GM19035 (cell line): Measurements from ENCODE around the gene GCK.

Experiments used
- ATAC-seq: cut with Tn5 transposase; IDR thresholded peaks from one replicate; pipeline ENCODE4 v1.9.1; 2021; ENCODE audit not compliant: unreplicated experiment

GCK gene

GRCh38 chr7:44189286-44189992 is at the start of gene GCK:
GCK (minus strand) TSS chr7:44189439; CDS start chr7:44188953, 486 bp downstream.
- ATAC-seq = no peak

- ATAC-seq = no peak
These were observed 49.0 kb upstream of the GCK start for GRCh38 chr7:44238116-44238695.

- no peak for ATAC-seq
These were observed 48.5 kb upstream of the GCK start for GRCh38 chr7:44237696-44238095.

GRCh38 chr7:44236333-44236728 is 47.1 kb upstream of the GCK start:
- ATAC-seq = no peak

- ATAC-seq = no peak
These were observed 46.5 kb upstream of the GCK start for GRCh38 chr7:44235582-44236332.

- no peak for ATAC-seq
These were observed 45.8 kb upstream of the GCK start for GRCh38 chr7:44235066-44235465.

- no peak for ATAC-seq
These were observed 43.9 kb upstream of the GCK start for GRCh38 chr7:44232901-44233715.

GRCh38 chr7:44232396-44232795 is 43.2 kb upstream of the GCK start:
- ATAC-seq = no peak

- ATAC-seq = no peak
These were observed 41.8 kb upstream of the GCK start for GRCh38 chr7:44231088-44231487.

GRCh38 chr7:44230286-44230685 is 41.0 kb upstream of the GCK start:
- no peak for ATAC-seq

- ATAC-seq = no peak
These were observed 40.4 kb upstream of the GCK start for GRCh38 chr7:44229546-44230105.

GRCh38 chr7:44228571-44229350 is 39.5 kb upstream of the GCK start:
- ATAC-seq = no peak

GRCh38 chr7:44227911-44228310 is 38.7 kb upstream of the GCK start:
- ATAC-seq = no peak

GRCh38 chr7:44226396-44226753 is 37.1 kb upstream of the GCK start:
- ATAC-seq = no peak

- no peak for ATAC-seq
These were observed 36.5 kb upstream of the GCK start for GRCh38 chr7:44225566-44226395.

GRCh38 chr7:44224974-44225565 is 35.8 kb upstream of the GCK start:
- ATAC-seq = no peak

- no peak for ATAC-seq
These were observed 35.1 kb upstream of the GCK start for GRCh38 chr7:44224080-44224973.
